GM18868 (cell line): ENCODE measurements around the gene DNM3.
"Not testable (repeated sequence)": the region's sequence is repeated elsewhere in the genome, so short reads cannot be mapped to it uniquely, and the experiment has no call there.

Experiments
- ATAC-seq: cut with Tn5 transposase; IDR thresholded peaks from one replicate; pipeline ENCODE4 v1.9.1; 2021; ENCODE audit warnings: mild to moderate bottlenecking, moderate library complexity; ENCODE audit not compliant: unreplicated experiment

The DNM3 gene

DNA sequence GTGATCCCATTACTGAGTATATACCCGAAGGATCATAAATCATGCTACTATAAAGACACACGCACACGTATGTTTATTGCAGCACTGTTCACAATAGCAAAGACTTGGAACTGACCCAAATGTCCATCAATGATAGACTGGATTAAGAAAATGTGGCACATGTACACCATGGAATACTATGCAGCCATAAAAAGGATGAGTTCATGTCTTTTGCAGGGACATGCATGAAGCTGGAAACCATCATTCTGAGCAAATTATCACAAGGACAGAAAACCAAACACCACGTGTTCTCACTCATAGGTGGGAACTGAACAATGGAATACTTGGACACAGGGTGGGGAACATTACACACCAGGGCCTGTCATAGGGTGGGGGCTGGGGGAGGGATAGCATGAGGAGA lies 466.2 kb downstream of the DNM3 start:
- not testable (repeated sequence) for ATAC-seq

DNA sequence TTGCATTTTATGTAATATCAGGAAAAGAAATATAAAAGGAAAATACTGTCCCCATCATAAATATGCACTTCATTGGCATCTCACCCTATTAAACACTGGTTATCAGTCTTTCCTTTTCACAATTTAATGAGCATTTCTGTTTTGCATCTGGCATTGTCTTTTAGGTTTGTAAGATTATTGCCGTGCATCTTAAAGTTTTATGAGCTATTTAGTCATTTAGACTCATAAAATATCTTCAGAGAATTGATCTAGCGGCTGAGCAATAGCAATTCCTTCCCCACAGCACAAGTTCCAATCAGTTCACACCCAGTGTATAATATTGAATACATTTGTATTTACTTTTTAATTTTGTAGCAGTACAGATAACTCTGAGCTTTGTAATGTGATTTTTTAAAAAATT lies 466.8 kb downstream of the DNM3 start:
- ATAC-seq, result no peak

DNA sequence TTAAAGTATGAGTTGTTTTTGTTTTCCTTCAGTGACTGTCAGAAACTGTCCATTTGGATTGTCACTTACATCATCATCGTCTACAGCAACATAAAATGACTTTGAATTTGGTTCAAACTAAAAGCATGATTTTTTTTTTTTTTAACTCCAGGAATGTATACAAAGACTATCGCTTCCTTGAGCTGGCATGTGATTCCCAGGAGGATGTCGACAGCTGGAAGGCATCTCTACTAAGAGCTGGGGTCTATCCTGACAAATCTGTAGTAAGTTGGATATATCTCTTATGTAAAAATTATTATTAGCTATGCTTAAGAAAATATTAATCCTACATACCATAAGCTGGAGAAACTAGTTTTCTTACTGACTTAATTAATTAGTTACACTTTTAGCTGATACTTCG lies 467.3 kb downstream of the DNM3 start:
- ATAC-seq, result no peak

DNA sequence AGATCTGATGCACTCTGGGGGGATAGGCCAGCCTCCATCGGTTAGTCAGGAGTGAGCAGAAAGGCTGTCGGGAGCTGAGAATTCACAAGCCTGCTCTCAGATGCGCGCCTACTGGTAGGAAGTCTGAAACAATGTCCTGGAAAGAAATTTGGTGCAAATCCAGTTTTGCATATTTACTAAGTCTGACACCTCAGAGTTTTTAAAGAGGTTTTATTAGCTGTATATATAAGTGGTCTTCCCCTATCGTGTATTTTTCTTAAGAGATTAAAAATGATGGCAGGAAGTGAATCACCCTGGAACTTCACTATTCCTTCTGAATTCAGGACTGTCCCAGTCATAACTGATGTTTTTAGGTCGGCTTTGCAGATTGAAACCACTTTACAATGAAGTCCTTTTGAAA lies 479.4 kb downstream of the DNM3 start:
- ATAC-seq, result no peak

DNA sequence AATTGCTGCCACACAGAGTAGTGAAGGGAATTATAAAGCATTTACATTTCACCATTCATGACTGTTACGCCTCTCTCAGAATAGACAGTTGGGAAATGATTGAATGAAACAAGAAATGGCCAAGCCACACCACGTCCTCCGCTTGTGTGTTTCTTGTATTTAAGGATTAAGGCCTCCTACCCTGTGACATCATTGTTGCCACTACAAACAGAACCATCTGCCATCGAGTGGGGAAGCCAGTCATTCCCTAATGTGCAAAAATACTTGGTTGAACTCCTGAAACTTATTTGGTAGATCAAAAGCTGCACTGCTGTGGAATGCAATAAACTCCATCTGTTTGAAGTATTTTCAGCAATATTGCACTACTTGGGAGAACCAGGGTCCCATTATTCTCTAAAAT lies 480.2 kb downstream of the DNM3 start:
- no peak for ATAC-seq

DNA sequence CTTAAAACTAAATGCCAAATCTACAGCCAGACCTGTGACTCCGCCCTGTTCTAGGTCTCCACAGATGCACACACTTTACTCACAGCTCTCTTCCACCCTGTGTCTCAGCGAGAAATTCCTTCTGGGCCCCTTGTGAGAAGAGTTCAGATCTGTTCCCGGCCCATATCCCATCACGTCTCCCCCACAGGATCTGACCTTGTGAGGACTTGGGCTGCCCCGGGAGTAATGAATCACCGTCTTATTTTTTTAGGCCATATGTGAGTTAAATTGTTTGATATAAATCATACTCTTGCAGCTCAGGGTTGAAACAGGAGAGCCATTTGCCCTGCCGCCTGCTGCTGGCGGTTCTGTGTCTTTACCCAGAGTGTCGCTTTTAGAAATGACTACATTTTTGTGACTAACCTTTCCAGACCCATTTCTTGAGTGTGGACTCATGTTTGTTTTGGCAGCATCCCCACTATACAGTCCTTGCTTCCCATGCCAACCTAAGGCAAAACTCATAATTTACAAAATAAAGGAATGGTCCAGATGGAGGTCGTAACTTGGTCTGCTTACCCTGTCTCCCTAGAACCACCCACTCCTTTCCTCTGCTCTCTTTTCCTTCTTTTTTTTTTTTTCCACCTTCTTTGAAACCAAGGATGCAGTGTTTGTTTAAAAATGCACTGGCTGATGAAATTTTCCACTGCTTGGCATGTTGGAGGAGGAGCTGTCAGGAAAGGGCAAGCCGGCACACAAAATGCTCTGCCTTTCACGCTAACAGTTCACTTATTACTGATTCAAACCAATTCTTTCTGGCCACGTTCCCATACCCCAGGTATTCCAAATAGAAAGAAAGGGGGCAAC lies 481.1 kb downstream of the DNM3 start:
- ATAC-seq, result no peak

GRCh38 chr1:172323686-172324085 lies 482.4 kb downstream of the DNM3 start:
- ATAC-seq, result no peak

DNA sequence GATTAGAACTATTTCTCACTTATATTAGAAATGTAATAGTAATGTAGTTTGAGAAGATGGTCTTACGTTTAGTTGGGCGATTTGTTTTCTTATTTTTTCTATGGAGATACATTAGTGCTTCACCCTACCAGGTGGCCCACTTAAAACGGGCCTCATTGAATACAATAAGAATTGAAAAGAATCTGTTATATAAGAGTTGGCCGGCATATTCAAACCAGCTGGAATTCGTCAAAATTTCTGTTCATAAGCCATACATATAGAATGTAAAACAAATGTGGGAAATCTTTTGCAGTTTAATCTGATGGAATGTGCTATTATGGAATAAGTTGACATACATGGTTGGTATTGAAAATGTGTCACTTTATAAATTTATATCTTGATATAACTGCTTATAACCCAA lies 482.8 kb downstream of the DNM3 start:
- ATAC-seq, result no peak

- no peak for ATAC-seq
Measured at GRCh38 chr1:172324761-172325160, 483.5 kb downstream of the DNM3 start.

DNA sequence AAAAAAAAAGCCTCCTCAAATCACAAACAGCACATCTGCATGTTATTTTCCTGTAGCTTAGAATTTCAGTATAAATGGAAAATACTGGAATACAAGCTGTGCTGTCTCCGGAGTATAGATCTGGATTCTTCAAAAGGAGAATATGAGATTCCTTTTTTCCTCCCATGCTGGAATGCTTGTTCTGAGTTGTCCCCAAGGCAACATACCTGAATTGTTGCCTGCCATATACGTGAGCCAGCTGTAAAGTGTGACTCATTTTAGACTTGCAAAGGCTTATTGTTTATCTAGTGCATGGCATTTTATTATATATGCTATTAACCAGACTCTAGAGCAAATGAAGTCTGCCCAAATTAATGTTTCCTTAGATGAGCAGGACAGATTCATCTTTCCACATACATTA lies 484.2 kb downstream of the DNM3 start:
- ATAC-seq, result no peak

DNA sequence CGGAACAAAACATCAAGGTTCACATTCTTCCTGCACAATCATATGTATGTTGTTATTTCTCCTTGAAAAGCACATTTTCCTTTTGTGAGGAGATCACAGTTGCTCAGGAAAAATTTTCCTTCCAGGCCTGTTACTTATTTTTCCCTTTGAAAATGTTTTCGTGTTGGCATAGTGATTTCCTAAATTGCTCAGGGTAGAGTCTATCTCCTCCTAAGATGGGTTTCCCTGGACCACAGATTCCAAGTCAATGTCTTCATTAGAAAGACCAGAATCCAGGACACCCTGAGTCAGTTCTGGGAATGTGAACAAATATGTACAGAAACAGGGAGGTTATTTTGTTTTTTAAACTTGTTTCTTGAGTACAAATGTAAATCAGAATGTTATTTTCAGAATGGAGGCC lies 484.8 kb downstream of the DNM3 start:
- no peak for ATAC-seq

DNA sequence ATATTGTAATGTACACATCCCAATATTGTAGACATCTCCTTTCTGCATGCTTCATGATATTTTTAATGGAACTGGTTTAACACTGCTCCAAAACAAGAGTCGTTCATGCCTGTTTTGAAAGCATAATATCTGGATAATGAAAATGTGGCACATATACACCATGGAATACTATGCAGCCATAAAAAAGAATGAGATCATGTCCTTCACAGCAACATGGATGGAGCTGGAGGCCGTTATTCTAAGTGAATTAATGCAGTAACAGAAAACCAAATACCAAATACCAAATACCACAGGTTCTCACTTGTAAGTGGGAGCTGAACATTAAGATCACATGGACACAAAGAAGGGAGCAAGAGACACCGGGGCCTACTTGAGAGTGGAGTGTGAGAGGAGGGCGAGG lies 487.0 kb downstream of the DNM3 start:
- ATAC-seq, result no peak

DNA sequence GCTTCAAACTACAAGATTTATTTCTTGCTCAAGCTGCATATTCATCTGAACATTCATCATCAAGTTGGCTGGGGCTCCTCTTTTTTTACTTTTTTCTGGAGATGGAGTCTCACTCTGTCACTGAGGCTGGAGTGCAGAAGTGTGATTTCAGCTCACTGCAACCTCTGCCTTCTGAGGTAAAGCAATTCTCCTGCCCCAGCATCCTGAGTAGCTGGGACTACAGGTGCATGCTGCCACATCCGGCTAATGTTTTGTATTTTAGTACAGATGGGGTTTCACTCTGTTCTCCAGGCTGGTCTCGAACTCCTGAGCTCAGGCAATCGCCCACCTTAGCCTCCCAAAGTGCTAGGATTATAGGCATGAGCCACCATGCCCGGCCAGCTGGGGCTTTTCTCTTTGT lies 490.9 kb downstream of the DNM3 start:
- no peak for ATAC-seq

DNA sequence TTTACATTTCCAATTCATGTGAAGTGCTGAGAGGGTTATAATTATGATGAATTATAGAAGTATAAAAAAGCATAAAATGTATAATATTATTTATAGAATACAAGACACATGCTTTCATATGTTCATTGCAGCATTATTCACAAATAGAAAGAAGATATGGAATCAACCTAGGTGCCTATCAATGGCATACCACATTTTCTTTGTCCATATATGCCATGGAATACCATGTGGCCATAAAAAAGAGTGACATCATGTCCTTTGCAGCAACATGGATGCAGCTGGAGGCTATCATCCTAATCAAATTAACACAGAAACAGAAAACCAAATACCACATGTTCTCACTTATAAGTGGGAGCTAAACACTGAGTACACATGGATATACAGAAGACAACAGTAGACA lies 494.1 kb downstream of the DNM3 start:
- no peak for ATAC-seq

DNA sequence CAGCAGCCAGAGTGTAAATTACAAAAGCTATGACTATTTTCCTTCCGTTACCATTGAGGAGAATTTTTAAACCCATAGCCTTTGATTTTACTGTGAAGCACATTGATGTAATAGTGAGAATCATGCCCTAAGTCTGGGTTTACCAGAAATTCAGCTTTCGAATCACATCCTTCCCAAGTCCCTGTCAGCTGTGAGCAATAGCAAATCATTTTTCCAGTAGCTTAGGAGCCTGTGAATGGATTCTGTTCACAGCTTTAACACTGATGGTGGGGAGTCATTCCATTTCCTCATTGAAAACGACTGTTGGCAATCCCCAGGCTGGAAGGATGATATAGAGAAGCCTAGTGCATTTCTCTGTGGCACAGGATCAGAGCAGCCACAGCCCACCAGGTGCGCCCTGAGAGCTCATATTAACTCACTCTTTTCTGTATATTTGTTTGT lies 497.0 kb downstream of the DNM3 start:
- ATAC-seq, result peak; percentile 48

DNA sequence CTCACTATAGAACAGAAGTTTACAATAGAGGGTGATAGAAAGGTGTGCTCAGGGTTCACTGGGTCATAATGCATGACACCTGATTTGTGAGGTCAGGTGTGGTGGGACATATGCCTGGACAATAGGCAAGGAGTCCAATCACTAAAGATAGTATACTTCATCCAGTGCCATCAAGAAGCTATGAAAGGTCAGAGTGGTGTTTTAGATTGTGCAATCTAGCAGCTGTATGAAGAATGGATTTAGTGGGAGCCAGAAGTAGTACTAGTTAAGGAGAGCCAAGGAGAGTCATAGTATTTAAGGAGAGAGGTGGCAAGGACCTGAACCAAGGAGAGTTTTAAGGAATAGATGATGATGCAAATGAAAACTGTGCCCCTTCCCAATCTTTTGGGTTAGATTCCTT lies 498.5 kb downstream of the DNM3 start:
- ATAC-seq, result no peak

GRCh38 chr1:172340520-172340919 lies 499.2 kb downstream of the DNM3 start:
- peak; percentile 28 for ATAC-seq

GRCh38 chr1:172341697-172342096 lies 500.4 kb downstream of the DNM3 start:
- ATAC-seq, result no peak

DNA sequence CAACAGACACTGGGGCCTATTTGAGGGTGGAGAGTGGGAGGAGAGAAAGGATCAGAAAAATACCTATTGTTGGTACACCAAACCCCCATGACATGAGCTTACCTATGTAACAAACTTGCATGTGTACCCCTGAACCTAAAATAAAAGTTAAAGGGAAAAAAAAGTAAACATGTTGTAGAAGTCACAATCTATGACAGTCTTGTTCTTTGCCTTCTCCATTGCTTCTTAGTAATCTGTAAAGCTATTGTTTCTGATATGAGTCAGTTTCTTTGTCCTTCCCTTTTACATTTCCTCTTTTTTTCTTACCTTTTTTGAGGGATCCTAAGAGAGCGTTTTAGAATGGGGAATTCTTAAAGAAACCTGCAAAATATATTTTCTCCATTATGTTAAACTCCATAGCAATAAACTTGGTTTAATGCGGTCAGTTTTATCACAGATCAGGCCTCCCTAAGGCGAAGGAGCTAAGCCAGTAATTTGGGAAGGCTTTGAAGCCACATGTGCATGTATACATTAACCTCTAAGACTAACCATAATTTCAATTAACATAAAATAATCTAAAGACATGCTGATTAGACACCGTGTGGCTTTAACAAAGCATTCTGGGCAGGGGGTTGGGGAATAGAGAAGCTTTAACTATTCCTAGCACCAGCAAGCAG lies 501.4 kb downstream of the DNM3 start:
- peak; percentile 42 for ATAC-seq

DNA sequence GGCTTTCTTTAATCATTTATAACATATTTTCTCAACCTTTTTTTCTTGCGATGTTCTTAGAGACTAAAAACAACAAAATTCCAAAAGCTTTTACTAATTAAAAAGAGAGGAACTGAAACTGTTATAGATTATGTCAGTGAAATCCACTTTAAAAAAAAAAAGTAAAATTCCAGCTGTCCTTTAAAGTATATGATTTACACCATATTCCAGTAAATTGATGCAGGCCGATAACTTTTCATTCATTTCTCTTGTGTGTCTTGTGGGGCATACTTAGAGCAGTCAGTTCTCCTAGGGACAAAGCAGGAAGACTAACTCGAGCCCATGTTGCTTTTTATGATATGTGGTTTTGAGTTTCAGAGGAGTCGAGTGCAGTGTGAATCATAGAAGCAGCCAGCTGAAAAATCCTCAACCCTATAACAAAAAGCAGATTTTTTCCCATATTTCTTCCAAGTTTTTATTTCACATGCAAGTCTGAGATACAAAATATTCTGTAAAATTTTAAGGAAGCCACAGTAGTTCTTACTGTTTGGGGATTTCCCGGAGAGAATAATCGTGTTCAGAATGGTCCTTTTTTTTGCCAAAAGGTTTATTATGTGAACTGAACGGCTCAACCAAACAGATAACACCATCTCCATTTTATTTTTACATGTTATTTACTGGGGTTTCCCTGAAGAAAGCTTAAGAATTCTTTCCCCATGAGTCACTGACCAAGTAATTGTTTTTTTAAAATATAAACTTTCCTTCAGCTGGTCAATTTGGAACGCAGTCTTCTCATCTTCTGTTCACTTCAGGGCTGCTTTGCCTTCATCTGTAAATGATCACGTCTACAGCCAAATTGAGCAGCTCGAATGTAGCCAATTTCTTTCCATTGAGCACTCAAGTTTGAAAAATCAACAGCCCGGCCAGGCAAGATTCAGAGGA lies 502.2 kb downstream of the DNM3 start:
- ATAC-seq, result peak; percentile 29

DNA sequence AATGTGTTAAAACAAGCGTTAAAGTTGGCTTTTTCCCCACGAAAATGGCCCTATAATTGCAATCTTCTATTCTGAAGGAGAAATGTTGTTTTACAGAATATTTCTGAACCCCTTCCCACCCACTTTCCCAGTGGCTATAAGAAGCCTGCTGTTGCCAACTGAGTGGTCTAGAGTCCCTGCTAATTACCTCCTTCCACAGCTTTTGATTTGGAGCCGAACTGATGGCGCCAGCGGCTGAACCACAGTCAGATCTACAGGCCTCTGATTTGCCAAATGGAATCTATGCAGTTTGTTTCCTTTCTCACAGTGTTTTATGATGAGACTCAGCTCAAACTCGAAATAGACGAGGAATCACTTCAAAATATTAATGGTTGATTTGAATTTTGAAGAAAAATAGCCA lies 503.1 kb downstream of the DNM3 start:
- ATAC-seq, result no peak
